Measurements from ENCODE around the gene ARHGAP31.
A peak's percentile ranks its signal among the peaks of the same experiment; 100 is the strongest.

The ARHGAP31 gene

GRCh38 chr3:119338754-119339153 lies 44.6 kb downstream of the ARHGAP31 start:
- Histone ChIP-seq H3K9me3 (ENCODE audit: control insufficient read depth in 1 of 2, low read length in 2 of 2) (no peaks in the 10 kb centered on the region), H3K27me3 (ENCODE audit: low read depth, low read length) (no peaks in the 10 kb centered on the region), H3K4me3 (ENCODE audit: low read depth in 1 of 2, low read length in 2 of 2) (no peak overlapping the region), H3K27ac (ENCODE audit: low read length) (peak overlapping the region; percentile 19), H3K36me3 (ENCODE audit: control insufficient read depth in 1 of 2, insufficient read depth in 2 of 2, low read length in 2 of 2) (peaks cover 0 to 2% of the 10 kb centered on the region in 2 donors), H3K4me1 (ENCODE audit: control insufficient read depth in 1 of 2, insufficient read depth in 2 of 2, low read length in 2 of 2) (peaks cover 0 to 8% of the 10 kb centered on the region in 2 donors)

GRCh38 chr3:119340014-119340413 lies 45.8 kb downstream of the ARHGAP31 start:
- peaks cover 0 to 2% of the 10 kb centered on the region in 2 donors for H3K36me3 ChIP-seq (ENCODE audit: control insufficient read depth in 1 of 2, insufficient read depth in 2 of 2, low read length in 2 of 2)

GRCh38 chr3:119340446-119340845 lies 46.3 kb downstream of the ARHGAP31 start:
- H3K4me1 ChIP-seq (ENCODE audit: control insufficient read depth in 1 of 2, insufficient read depth in 2 of 2, low read length in 2 of 2): no peaks in the 10 kb centered on the region
- H3K9me3 ChIP-seq (ENCODE audit: control insufficient read depth in 1 of 2, low read length in 2 of 2): no peaks in the 10 kb centered on the region
- H3K27me3 ChIP-seq (ENCODE audit: low read depth, low read length): no peaks in the 10 kb centered on the region
- no peak overlapping the region for H3K27ac ChIP-seq (ENCODE audit: low read length)
- H3K4me3 ChIP-seq (ENCODE audit: low read depth in 1 of 2, low read length in 2 of 2): no peak overlapping the region
- peaks cover 0 to 2% of the 10 kb centered on the region in 2 donors for H3K36me3 ChIP-seq (ENCODE audit: control insufficient read depth in 1 of 2, insufficient read depth in 2 of 2, low read length in 2 of 2)

More at GRCh38 chr3:119340014-119340413, 45.8 kb downstream of the ARHGAP31 start:
- H3K27ac ChIP-seq (ENCODE audit: low read length): no peak overlapping the region
- H3K4me3 ChIP-seq (ENCODE audit: low read depth in 1 of 2, low read length in 2 of 2): no peak overlapping the region
- no peaks in the 10 kb centered on the region for H3K27me3 ChIP-seq (ENCODE audit: low read depth, low read length)
- H3K4me1 ChIP-seq (ENCODE audit: control insufficient read depth in 1 of 2, insufficient read depth in 2 of 2, low read length in 2 of 2): no peaks in the 10 kb centered on the region
- no peaks in the 10 kb centered on the region for H3K9me3 ChIP-seq (ENCODE audit: control insufficient read depth in 1 of 2, low read length in 2 of 2)

GRCh38 chr3:119342176-119342575 lies 48.0 kb downstream of the ARHGAP31 start:
- Histone ChIP-seq H3K36me3 (ENCODE audit: control insufficient read depth in 1 of 2, insufficient read depth in 2 of 2, low read length in 2 of 2) (peaks cover 0 to 2% of the 10 kb centered on the region in 2 donors), H3K9me3 (ENCODE audit: control insufficient read depth in 1 of 2, low read length in 2 of 2) (no peaks in the 10 kb centered on the region), H3K27ac (ENCODE audit: low read length) (no peak overlapping the region), H3K4me3 (ENCODE audit: low read depth in 1 of 2, low read length in 2 of 2) (no peak overlapping the region), H3K27me3 (ENCODE audit: low read depth, low read length) (no peaks in the 10 kb centered on the region), H3K4me1 (ENCODE audit: control insufficient read depth in 1 of 2, insufficient read depth in 2 of 2, low read length in 2 of 2) (peaks cover 0 to 6% of the 10 kb centered on the region in 2 donors)

GRCh38 chr3:119343719-119344118 lies 49.5 kb downstream of the ARHGAP31 start:
- peaks cover 0 to 6% of the 10 kb centered on the region in 2 donors for H3K4me1 ChIP-seq (ENCODE audit: control insufficient read depth in 1 of 2, insufficient read depth in 2 of 2, low read length in 2 of 2)
- H3K27ac ChIP-seq (ENCODE audit: low read length): no peak overlapping the region
- H3K4me3 ChIP-seq (ENCODE audit: low read depth in 1 of 2, low read length in 2 of 2): no peak overlapping the region
- no peaks in the 10 kb centered on the region for H3K27me3 ChIP-seq (ENCODE audit: low read depth, low read length)
- no peaks in the 10 kb centered on the region for H3K9me3 ChIP-seq (ENCODE audit: control insufficient read depth in 1 of 2, low read length in 2 of 2)
- H3K36me3 ChIP-seq (ENCODE audit: control insufficient read depth in 1 of 2, insufficient read depth in 2 of 2, low read length in 2 of 2): no peaks in the 10 kb centered on the region

GRCh38 chr3:119346076-119346496 lies 51.9 kb downstream of the ARHGAP31 start:
- no peaks in the 10 kb centered on the region for H3K9me3 ChIP-seq (ENCODE audit: control insufficient read depth in 1 of 2, low read length in 2 of 2)
- peaks cover 4 to 9% of the 10 kb centered on the region in 2 donors for H3K4me1 ChIP-seq (ENCODE audit: control insufficient read depth in 1 of 2, insufficient read depth in 2 of 2, low read length in 2 of 2)
- H3K27ac ChIP-seq (ENCODE audit: low read length): no peak overlapping the region
- H3K27me3 ChIP-seq (ENCODE audit: low read depth, low read length): no peaks in the 10 kb centered on the region
- no peak overlapping the region for H3K4me3 ChIP-seq (ENCODE audit: low read depth in 1 of 2, low read length in 2 of 2)
- H3K36me3 ChIP-seq (ENCODE audit: control insufficient read depth in 1 of 2, insufficient read depth in 2 of 2, low read length in 2 of 2): no peaks in the 10 kb centered on the region

GRCh38 chr3:119347036-119347435 lies 52.9 kb downstream of the ARHGAP31 start:
- Histone ChIP-seq H3K27ac (ENCODE audit: low read length) (no peak overlapping the region), H3K9me3 (ENCODE audit: control insufficient read depth in 1 of 2, low read length in 2 of 2) (no peaks in the 10 kb centered on the region), H3K4me3 (ENCODE audit: low read depth in 1 of 2, low read length in 2 of 2) (no peak overlapping the region), H3K27me3 (ENCODE audit: low read depth, low read length) (no peaks in the 10 kb centered on the region), H3K4me1 (ENCODE audit: control insufficient read depth in 1 of 2, insufficient read depth in 2 of 2, low read length in 2 of 2) (peaks cover 9 to 17% of the 10 kb centered on the region in 2 donors), H3K36me3 (ENCODE audit: control insufficient read depth in 1 of 2, insufficient read depth in 2 of 2, low read length in 2 of 2) (no peaks in the 10 kb centered on the region)

- H3K27ac ChIP-seq (ENCODE audit: low read length): no peak overlapping the region
- H3K4me3 ChIP-seq (ENCODE audit: low read depth in 1 of 2, low read length in 2 of 2): no peak overlapping the region
- H3K4me1 ChIP-seq (ENCODE audit: control insufficient read depth in 1 of 2, insufficient read depth in 2 of 2, low read length in 2 of 2): peaks cover 20 to 31% of the 10 kb centered on the region in 2 donors
- H3K36me3 ChIP-seq (ENCODE audit: control insufficient read depth in 1 of 2, insufficient read depth in 2 of 2, low read length in 2 of 2): no peaks in the 10 kb centered on the region
- H3K9me3 ChIP-seq (ENCODE audit: control insufficient read depth in 1 of 2, low read length in 2 of 2): no peaks in the 10 kb centered on the region
- H3K27me3 ChIP-seq (ENCODE audit: low read depth, low read length): no peaks in the 10 kb centered on the region
Measured at GRCh38 chr3:119349354-119350041, 55.3 kb downstream of the ARHGAP31 start.

GRCh38 chr3:119350114-119350513 lies 55.9 kb downstream of the ARHGAP31 start:
- Histone ChIP-seq H3K4me1 (ENCODE audit: control insufficient read depth in 1 of 2, insufficient read depth in 2 of 2, low read length in 2 of 2) (peaks cover 20 to 31% of the 10 kb centered on the region in 2 donors), H3K27ac (ENCODE audit: low read length) (no peak overlapping the region), H3K36me3 (ENCODE audit: control insufficient read depth in 1 of 2, insufficient read depth in 2 of 2, low read length in 2 of 2) (no peaks in the 10 kb centered on the region), H3K9me3 (ENCODE audit: control insufficient read depth in 1 of 2, low read length in 2 of 2) (no peaks in the 10 kb centered on the region), H3K27me3 (ENCODE audit: low read depth, low read length) (no peaks in the 10 kb centered on the region), H3K4me3 (ENCODE audit: low read depth in 1 of 2, low read length in 2 of 2) (no peak overlapping the region)

GRCh38 chr3:119351581-119351980 lies 57.4 kb downstream of the ARHGAP31 start:
- no peak overlapping the region for H3K4me3 ChIP-seq (ENCODE audit: low read depth in 1 of 2, low read length in 2 of 2)
- H3K27me3 ChIP-seq (ENCODE audit: low read depth, low read length): no peaks in the 10 kb centered on the region
- H3K4me1 ChIP-seq (ENCODE audit: control insufficient read depth in 1 of 2, insufficient read depth in 2 of 2, low read length in 2 of 2): peaks cover 20 to 26% of the 10 kb centered on the region in 2 donors
- H3K36me3 ChIP-seq (ENCODE audit: control insufficient read depth in 1 of 2, insufficient read depth in 2 of 2, low read length in 2 of 2): no peaks in the 10 kb centered on the region
- no peak overlapping the region for H3K27ac ChIP-seq (ENCODE audit: low read length)
- no peaks in the 10 kb centered on the region for H3K9me3 ChIP-seq (ENCODE audit: control insufficient read depth in 1 of 2, low read length in 2 of 2)

- Histone ChIP-seq H3K4me1 (ENCODE audit: control insufficient read depth in 1 of 2, insufficient read depth in 2 of 2, low read length in 2 of 2) (peaks cover 20 to 31% of the 10 kb centered on the region in 2 donors), H3K4me3 (ENCODE audit: low read depth in 1 of 2, low read length in 2 of 2) (no peak overlapping the region), H3K9me3 (ENCODE audit: control insufficient read depth in 1 of 2, low read length in 2 of 2) (no peaks in the 10 kb centered on the region), H3K36me3 (ENCODE audit: control insufficient read depth in 1 of 2, insufficient read depth in 2 of 2, low read length in 2 of 2) (no peaks in the 10 kb centered on the region), H3K27me3 (ENCODE audit: low read depth, low read length) (no peaks in the 10 kb centered on the region), H3K27ac (ENCODE audit: low read length) (peak overlapping the region; percentile 42)
Measured at GRCh38 chr3:119352034-119352609, 57.9 kb downstream of the ARHGAP31 start.

All from muscle layer of duodenum (tissue), 2 donors.